NCI-H2107 treated with DMSO at 0.1 percent for 48 hours (cell line): ENCODE measurements around the gene PEAK1.

Experiments used
- DNase-seq: peaks from one replicate; lab custom pipeline; 2025; ENCODE audit not compliant: unreplicated experiment; lab: John Stamatoyannopoulos, UW

Gene PEAK1

GRCh38 chr15:77419836-77420609 lies at the start of gene PEAK1:
TSS of gene PEAK1 (minus strand) at chr15:77420104. CDS start at chr15:77181926, 238,178 bp downstream.
- DNase-seq = peak; percentile 82

GRCh38 chr15:77468896-77469295 lies 49.0 kb upstream of the PEAK1 start:
- no peak for DNase-seq

- DNase-seq = no peak
Measured at GRCh38 chr15:77466521-77466920, 46.6 kb upstream of the PEAK1 start.

DNA sequence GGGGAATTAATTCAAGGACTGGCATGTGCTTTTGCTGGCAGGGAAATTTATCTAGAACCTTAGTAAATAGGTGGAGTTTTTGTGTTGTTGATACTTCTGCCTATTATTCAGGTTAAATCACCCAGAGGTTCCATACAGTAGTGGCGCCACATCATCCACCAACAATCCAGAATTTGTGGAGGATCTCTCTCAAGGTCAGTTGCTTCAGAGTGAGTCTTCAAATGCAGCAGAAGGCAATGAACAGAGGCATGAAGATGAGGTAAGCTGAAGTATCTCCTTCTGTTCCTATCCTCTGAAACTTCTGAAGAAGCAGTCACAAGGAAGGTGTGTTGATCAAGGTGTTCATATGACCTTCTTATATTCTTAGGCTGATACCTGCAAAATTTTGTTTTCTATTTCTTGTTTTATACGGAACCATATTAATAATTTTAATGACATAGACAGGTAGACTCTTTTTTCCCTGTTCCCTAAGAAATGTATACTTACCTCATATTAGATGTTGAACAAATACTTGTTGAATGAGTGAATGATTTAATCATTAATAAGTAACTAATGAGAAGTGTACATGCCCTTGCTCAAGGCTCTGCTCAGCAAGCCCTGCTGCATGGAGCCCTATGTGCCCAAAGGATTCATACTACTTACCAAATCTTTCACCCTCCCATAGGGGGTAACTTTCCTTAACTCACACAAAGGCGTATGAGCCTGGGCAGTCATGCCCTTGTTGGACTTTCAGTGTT lies 44.4 kb upstream of the PEAK1 start:
- DNase-seq = no peak

GRCh38 chr15:77461486-77461885 lies 41.6 kb upstream of the PEAK1 start:
- no peak for DNase-seq

DNA sequence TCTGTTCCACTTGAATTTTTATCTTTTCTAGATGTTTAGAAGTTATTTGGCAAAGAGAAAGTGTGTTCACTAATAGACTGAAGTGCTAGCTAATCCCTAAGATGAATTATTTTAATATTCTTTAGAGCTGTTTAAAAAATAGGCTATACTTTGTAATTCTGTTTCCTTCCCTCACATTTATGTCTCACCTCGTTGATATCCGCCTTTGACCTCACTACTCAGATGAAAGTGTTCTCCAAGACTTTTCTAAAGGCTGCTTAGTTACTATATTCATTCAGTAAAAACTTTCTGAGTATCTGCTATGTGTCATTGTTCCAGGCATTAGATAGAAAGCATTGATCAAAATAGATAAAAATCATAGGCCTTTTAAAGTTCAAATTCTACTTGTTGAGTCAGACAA lies 39.1 kb upstream of the PEAK1 start:
- DNase-seq = no peak

GRCh38 chr15:77457905-77458265 lies 38.0 kb upstream of the PEAK1 start:
- DNase-seq = no peak

DNA sequence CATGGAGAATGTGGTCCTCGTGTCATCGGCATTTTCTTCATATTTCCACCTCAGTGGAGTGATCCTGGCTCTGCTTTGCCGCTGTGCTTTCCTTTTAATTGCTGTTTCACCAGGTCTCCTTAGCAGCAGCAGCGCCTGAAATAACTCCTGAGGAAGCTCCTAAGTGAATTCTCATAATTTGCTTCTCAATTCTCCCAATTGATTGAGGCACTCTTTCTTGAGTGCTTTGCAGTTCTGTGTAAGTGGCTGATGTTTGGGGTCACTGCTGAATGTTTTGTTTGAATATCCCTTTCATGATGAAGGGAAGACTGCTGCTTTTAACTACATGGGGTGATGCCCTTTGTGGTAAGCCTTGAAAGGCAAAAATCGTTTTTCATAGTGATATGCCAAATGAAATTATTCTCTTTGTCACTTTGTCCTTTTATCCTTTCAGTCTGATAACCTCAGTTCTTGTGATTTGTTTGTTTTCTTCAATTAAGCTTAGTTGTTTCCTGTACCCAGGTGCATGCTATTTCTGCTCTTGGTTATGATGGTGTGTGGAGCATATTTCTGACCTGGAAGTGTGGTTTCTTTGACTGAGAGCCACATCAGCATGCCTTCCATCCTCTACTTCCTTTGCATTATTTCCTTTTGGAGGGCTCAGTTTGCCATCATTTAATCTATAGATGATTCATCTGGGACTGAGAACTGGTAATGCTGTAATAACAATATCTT lies 37.4 kb upstream of the PEAK1 start:
- peak; percentile 53 for DNase-seq

GRCh38 chr15:77456746-77457145 lies 36.8 kb upstream of the PEAK1 start:
- DNase-seq = no peak

GRCh38 chr15:77455696-77456321 lies 35.9 kb upstream of the PEAK1 start:
- DNase-seq = no peak

- DNase-seq = no peak
Measured at GRCh38 chr15:77454951-77455350, 35.0 kb upstream of the PEAK1 start.

- no peak for DNase-seq
Measured at GRCh38 chr15:77454265-77454664, 34.4 kb upstream of the PEAK1 start.

- DNase-seq = no peak
Measured at GRCh38 chr15:77446840-77447390, 27.0 kb upstream of the PEAK1 start.

- no peak for DNase-seq
Measured at GRCh38 chr15:77440378-77440999, 20.6 kb upstream of the PEAK1 start.

GRCh38 chr15:77437264-77437663 lies 17.4 kb upstream of the PEAK1 start:
- no peak for DNase-seq

GRCh38 chr15:77436822-77437221 lies 16.9 kb upstream of the PEAK1 start:
- DNase-seq = no peak

GRCh38 chr15:77430652-77431051 lies 10.7 kb upstream of the PEAK1 start:
- DNase-seq = no peak

DNA sequence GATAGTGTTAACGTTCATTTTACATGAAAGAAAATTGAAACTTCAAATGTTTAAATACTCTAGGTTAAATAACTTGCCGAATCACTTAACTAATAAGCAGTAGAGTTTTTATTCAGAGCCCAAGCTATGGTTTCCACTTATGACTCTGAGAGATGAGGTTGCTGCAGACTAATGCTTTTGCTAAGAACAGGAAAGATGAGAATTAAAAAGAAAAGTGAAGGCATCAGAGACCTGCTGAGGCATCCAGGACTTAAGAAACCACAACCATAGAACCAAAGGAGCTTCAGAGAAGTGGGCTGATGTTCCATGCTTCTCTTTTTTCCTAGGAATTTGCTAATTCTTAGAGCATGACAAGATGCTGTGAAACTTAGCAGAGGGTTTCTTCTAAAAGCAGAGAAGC lies 10.3 kb upstream of the PEAK1 start:
- DNase-seq = no peak

GRCh38 chr15:77426871-77427270 lies 7.0 kb upstream of the PEAK1 start:
- no peak for DNase-seq

- DNase-seq = no peak
Measured at GRCh38 chr15:77426377-77426776, 6.5 kb upstream of the PEAK1 start.

GRCh38 chr15:77425104-77425503 lies 5.2 kb upstream of the PEAK1 start:
- no peak for DNase-seq
